DND-41 (cell line): ENCODE results near the gene PI16.

ENCODE experiments used
- CTCF ChIP-seq: IDR thresholded peaks from 2 replicates; pipeline ENCODE4 v1.5.1; 2012; ENCODE audit warnings: borderline replicate concordance, low read length, moderate library complexity, mild to moderate bottlenecking; ENCODE audit not compliant: poor library complexity, severe bottlenecking; ENCODE audit errors: extremely low read depth
- EZH2 ChIP-seq: IDR thresholded peaks from 3 replicates; pipeline ENCODE4 v1.6.1; 2012; ENCODE audit warnings: borderline replicate concordance, low read depth, mild to moderate bottlenecking, moderate library complexity, low read length, inconsistent platforms; ENCODE audit not compliant: severe bottlenecking

GRCh38 chr6:36997811-36998722, 43.5 kb downstream of the PI16 start:
- no peak for TF ChIP-seq CTCF
- TF ChIP-seq EZH2, result no peak
